Jurkat, Clone E6-1 (cell line): ENCODE measurements around the gene PDGFC.

ENCODE experiments used
- DNase-seq: peaks from one replicate; pipeline ENCODE4 v3.0.0-alpha.2; 2011; ENCODE audit warnings: low read depth, low spot score
- H3K4me3 ChIP-seq: 2 replicates; pipeline ENCODE4 v1.5.1; 2011; ENCODE audit warnings: mild to moderate bottlenecking, low read length, control low read depth, moderate library complexity

Gene PDGFC

DNA sequence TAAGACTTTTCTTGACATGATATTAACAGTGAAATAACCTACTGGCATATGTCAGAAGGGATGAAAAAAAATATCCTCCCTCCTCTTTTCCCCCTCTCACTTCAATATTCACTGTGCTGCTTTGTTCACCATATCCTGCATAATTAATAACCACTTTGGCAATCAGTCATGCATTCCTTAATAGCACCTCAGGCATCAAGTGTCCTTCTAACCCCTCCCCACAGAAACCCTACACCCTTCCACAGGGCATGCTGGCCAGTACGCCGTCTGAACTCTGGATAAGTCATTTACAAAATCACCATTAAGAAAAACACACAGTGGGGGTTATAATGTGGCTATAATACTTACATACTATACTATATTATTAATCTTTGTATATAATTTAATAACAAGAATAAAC lies 165.9 kb downstream of the PDGFC start:
- H3K4me3 ChIP-seq = no peak overlapping the region
- no peak for DNase-seq

DNA sequence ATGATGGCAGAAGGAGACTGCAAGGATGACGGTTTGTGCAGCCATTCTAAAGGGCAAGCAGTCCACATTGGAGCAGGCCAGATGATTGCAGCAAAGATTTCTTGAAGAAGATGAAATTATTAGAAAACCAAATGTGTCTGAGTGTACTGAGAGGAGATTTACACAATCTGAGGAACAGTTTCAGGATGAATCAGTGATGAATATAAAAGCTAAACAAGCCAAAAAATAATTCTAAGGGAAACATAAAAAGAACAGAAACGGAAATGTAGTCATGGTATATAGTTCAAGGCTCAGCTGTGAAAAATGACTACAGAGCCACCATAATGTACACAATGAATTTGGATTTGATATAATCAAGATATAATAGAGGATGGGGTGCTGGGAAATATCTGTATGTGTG lies 168.5 kb downstream of the PDGFC start:
- DNase-seq = no peak
- no peak overlapping the region for H3K4me3 ChIP-seq

DNA sequence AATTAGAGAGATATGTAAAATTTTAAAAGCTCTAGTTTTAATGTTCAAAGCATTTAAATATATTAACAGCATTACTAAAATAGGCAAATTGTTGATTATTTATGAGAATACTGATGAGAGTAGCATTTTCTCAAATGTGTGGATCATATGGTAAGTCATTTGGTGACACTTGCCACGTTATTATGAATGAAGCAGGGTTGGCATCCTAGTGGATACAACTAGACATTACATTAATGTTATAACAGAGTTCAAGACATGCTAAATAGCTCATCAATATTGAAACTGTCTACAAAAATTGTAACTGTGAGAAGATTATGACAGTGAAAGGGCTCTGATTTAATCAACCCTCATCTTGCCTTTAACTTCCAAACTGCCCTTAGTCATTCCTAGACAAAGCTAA lies 171.1 kb downstream of the PDGFC start:
- H3K4me3 ChIP-seq = no peak overlapping the region
- no peak for DNase-seq

DNA sequence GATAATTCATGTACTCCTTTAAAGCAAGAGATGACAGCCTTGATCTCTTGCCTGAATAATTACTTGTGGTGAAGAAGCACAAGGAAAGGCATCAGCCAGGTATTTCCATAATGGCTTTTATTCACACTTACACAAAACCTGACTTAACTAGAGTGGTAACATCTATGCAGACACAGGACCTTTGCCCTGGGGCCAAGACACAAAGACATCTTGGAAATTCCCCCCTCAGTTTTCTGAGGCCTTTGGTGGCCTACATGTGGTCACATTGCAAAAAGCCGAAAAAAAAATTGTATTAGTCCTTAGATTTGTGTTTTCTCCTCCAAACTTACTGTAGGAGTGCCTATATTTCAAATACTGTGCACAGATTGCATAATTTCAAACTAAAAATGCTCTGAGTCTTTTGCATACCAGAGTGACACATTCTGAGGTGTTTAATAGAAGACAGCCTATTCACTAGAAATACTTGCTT lies 172.4 kb downstream of the PDGFC start:
- no peak for DNase-seq
- H3K4me3 ChIP-seq = no peak overlapping the region

DNA sequence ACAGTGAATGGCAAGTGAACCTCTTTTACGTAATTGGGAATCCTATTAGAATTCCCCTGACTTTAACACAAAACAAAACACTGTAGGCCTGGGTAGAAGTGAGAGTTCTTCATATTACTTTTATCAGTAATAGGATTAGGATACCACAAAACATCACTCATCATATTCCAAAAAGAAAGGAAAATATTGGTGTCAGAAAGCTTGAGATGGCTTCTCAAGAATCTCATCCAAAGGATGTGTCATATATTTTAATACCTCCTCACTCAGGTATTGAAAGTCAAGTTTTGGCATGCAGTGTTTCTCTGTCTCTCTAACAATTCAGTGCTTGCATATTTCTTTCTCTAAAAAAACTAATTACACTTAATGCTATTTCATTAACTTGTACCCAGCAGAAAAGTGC lies 173.2 kb downstream of the PDGFC start:
- H3K4me3 ChIP-seq = no peak overlapping the region
- no peak for DNase-seq

DNA sequence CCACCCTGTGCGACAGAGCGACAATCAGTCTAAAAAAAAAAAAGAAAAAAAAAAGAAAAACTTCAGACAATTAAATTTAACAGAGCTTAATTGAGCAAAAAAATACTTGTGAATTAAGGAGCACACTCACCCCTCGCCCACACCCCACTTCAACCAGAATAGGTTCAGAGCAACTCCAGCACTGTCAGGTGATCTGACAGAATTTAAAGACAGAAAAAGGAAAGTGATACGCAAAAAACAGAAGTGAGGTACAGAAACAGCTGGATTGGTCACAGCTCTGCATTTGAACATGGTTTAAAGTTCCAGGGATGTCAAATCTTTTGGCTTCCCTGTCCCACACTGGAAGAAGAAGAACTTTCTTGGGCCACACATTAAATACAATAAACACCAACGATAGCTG lies 174.4 kb downstream of the PDGFC start:
- H3K4me3 ChIP-seq = no peak overlapping the region
- DNase-seq = no peak

DNA sequence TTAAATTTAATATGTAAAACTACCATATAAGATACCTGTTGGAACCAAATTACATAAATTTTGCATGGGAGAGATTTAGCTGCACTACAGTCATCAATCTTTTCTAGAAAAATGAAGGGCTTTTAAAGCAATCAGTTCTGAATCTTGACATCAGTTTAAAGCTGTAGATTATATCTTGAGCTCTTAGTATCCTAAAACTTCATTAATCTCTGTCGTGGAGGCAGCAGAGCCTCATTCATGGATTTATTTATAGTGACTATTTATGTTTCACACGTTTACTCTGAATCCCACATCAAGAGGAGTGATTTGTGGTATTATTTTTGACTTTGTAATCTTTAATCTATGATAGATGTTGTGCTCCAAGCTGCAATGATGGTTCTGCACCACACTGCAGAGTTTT lies 175.9 kb downstream of the PDGFC start:
- peak; percentile 25 for DNase-seq
- H3K4me3 ChIP-seq = no peak overlapping the region

DNA sequence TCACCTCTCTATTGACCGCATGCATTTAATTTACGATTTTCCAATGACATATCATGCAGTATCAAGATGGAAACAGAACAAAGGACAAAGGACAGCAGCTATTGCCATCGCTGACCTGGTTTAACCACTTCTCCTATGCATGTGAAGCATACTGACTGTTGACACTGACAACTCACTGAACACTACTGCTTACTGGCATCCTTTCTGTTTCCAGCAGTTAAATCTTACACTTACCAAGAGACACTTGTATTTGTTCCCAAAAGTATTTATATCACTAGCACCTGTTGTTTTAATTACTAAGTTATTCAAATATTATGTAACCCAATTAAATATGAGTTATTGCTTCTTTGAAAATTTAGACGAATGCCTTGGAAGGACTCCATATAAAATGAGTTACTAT lies 176.7 kb downstream of the PDGFC start:
- DNase-seq = no peak
- no peak overlapping the region for H3K4me3 ChIP-seq

DNA sequence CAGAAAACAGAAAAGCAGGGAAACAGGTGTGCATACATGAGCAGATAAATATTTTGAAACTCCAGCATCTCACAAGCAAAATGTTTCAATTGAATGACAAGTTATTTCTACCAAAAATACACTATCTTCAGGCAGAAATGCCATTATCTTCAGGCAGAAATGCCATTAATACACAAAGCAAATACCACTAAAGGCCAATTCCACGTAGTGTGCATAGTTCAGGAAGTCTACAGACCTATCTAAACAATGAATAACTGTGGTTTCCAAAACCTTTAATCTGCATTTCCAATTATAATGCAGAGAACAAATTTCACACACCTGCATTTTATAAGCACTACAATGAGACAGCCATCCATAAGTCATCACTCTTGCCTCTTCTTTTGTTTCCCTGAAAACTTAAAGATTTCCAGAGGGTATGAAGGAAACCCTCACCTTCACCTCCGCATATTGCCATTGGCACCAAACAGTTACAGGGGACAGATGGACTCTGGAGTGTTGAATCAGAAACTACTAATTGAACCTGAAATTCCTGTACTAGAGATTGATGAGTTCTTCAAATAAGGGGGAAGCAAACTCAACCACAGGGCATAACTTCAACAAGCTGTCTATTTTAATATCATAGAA lies 179.0 kb downstream of the PDGFC start:
- DNase-seq = no peak

DNA sequence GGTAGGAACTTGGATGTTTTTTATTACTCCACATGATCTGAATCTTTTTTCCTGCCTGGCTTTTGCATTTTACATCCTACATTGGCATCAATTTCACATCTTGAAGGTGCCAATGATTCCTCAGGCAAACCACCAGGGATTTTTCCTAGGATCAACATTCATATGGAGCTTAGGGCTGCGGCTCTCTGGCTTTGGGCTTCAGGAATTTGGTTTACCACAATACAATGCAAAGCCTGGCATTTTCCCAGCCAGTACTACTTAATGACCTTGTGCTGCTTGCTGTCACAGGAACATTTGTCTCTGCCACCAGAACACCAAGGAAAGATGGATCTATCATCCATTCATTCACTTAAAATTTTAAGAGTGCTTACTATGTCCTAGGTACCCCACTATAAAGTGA lies 180.7 kb downstream of the PDGFC start:
- H3K4me3 ChIP-seq = no peak overlapping the region
- DNase-seq = no peak

More for the DNA sequence above, 179.0 kb downstream of the PDGFC start:
- H3K4me3 ChIP-seq = no peak overlapping the region

DNA sequence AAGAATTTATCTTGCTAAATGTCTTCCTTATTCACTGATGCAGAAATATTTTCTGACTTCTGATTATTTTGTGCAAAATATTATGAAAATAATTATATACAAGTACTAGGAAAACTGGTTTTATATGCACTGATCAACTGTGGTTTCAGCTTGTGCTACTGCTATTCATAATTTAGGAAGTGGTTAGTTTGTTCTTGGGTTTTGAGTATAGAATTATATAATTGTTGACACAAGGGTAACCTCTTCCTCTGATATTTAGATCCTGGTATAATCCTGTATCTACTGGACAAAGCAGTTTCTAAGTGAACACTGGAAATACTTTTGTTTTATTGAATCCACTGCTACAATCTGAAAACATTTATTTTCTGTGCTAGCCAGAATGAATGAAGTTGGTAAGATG lies 182.8 kb downstream of the PDGFC start:
- DNase-seq = no peak
- H3K4me3 ChIP-seq = no peak overlapping the region

DNA sequence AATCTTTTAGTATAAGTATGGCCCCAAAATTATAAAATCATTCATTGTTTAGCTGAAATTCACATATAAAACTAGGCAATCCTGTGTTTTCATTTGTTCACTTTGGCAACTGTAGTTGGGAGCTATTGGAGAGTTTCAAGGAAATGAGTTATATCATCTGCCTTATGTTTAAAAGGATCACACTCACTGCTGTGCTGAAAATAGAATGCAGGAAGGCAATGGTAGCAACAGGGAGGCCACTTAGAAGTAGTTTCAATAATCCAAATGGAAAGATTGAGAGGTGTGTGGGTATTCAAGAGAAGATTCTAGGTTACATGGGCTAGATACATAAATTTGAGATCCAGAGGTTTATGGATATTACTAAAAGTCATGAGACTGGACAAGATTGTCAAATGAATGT lies 184.9 kb downstream of the PDGFC start:
- no peak for DNase-seq
- H3K4me3 ChIP-seq = no peak overlapping the region

DNA sequence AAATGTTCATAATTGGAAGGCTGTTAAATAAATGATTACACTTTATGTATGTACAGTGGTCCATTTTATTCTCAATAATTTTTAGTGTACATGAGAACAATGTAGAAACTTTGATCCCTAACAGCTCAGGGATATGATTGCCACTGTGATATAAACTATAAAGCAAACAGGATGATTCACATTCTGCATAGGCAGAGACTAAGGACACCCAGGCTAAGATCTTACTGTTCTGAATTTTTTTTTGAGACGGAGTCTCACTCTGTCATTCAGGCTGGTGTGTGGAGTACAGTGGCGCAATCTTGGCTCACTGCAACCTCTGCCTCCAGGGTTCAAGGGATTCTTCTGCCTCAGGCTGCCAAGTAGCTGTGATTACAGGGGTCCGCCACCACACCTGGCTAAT lies 186.6 kb downstream of the PDGFC start:
- DNase-seq = no peak
- H3K4me3 ChIP-seq = no peak overlapping the region

DNA sequence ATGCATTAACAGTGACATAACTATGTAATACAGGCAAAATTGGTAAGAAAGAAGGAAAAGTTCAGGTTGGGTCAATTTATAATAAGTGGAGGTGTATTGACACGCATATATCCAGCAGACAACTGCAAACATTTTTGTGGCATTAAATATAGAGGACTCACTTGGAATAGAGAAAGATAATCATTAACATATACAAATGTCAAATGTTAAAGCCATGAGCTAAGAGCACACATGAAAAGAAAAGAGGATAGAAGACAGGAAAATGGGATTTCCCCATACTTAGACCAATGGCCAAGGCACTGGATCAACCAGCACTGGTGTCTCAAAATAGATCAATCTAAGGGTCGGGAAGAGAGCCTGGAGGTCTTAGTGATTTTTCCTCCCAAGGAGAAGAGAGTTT lies 187.6 kb downstream of the PDGFC start:
- no peak for DNase-seq
- H3K4me3 ChIP-seq = no peak overlapping the region

DNA sequence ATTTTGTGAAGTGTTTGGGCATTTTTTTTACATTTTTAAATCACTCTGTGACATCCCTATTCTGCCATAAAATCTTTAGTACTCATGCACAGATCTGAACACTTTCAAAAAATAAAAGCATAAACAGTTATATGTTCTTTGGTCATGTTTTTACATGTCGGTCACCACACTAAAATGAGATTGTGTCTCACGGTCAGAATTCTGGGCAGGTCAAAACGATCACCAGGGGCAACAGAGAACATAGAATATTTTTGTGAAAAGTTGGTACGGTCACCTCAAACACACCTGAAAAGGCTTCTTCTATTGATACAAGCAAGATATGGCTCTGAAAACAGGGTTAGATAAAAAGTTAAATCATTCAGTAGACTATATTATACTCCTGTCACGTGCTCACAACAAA lies 189.1 kb downstream of the PDGFC start:
- DNase-seq = no peak
- no peak overlapping the region for H3K4me3 ChIP-seq

DNA sequence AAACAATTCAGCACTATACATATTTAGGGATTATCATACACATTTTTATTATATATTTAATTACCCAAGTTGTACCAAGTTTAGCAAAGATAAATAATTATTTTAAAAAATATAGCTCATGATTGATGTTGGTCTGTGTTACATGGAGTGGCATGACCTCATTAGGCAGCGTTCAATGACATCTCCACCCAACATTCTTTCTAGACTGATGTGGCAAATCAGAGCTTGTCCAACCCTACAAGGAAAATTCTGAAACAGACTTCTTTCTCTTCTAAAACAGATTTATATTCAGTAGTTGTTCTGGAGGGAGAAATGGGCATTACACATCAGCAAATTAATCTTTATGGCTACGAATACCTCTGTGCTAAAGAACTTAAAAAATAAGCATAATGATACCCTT lies 189.7 kb downstream of the PDGFC start:
- no peak for DNase-seq
- H3K4me3 ChIP-seq = no peak overlapping the region

DNA sequence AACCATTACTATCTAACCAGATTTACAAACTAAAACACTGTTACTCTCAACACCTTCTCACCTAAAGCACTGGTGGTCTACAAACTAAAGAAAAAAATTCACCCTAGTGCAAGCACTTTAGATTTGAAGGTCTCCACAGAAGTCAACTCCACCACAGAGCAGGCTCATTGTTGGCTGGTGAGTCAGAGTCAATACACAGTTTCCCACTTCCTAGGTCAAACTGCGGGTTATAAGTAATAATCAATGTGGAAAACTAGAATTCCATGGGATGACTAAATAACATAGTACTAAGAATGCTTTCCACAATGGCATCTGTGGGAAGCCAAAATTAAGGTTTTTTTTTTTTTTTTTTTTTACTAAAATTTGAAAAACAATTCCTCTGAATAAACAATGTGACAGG lies 191.8 kb downstream of the PDGFC start:
- DNase-seq = no peak
- no peak overlapping the region for H3K4me3 ChIP-seq

DNA sequence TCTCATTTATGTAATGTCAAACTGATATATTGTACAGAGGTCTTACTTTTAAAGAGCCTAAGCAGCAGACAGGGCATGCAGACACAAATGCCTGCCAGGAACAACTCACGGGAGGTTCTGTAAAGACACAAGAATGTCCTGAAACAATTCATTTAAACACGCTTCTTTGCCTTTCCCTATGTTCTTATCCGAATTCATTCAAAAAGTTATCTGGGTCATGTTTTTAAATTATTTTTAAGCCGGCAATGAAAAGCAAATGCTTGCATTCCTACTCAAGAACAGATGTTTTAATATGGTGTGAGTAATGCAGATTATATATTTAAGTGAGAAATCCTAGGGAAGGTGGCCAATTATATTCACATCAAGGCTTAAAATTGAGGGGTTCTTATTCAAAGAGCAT lies 192.6 kb downstream of the PDGFC start:
- H3K4me3 ChIP-seq = no peak overlapping the region
- no peak for DNase-seq

DNA sequence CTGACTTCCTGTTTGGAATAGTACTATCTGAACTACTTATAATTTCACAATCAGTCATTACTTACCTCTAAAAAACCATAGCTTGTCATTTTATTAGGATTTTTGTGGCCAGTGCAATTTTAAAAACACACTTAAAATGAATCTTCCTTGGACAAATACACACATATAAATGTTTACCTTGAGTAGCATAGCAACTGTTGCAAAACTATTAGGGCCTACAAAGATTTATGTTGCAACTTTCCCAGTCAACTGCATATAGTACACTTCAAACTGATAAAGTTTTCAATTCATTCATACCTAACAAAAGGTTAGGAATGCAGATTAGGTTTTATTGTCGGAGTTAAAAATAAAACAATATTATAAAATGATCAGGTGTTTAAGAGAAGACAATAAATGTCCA lies 193.0 kb downstream of the PDGFC start:
- no peak overlapping the region for H3K4me3 ChIP-seq

DNA sequence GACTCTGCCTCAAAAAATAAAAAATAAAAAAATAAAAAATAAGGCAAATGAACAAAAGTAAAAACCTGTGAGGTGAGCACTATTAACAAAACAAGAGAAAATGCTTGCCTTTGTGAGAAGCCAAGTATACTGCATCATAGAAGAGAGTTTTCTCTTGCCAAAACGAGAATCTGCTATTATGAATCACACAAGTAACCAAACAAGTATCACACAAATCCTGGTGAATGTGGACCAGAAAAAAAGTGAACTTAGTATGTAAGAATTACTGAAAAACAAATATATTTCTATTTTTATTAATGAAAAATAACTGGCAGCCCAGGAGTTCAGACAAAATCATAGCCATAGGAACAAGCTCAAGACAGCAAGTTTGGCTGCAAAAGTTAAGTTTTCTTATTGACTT lies 193.5 kb downstream of the PDGFC start:
- DNase-seq = no peak

More for the DNA sequence above, 193.0 kb downstream of the PDGFC start:
- no peak for DNase-seq

DNA sequence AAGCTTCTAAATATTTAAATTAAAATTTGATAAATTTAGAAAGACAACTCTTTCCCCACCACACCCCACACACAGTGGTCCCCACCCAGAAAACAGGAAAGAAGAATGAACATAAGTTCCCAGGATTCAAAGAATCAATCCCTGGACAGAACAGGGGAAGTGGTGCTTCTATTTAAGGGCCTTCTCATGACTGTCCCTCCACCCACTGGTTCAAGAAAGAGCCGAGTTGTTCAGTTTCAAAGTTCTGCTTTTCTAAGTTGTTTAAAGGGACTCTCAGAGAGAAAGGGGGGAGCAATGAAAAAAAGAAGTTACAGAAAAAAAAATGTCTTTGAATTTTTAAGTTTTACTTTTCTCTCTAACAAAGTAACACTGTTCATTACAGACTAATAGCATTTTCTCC lies 195.8 kb downstream of the PDGFC start:
- DNase-seq = no peak

More for the DNA sequence above, 193.5 kb downstream of the PDGFC start:
- no peak overlapping the region for H3K4me3 ChIP-seq

DNA sequence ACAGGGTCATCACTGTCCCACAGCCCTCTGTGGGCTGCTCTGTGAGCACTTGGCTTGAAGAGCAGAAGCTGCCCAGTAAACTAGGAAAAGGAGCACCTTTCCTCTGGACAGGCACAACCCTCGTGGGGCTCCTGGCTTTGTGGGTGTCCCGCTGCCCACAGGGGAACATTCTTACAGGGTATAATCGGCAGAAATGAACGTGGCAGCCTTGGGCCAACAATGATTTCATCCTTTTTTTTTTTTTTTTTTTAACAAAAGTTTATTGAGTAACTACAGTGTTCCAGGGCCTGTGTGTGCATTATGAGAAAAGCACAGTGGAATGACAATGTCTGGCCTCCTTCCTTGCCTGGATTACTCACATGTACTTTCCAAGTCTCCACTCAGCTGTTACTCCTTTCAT lies 197.2 kb downstream of the PDGFC start:
- H3K4me3 ChIP-seq = no peak overlapping the region
- no peak for DNase-seq

More for the DNA sequence above, 195.8 kb downstream of the PDGFC start:
- no peak overlapping the region for H3K4me3 ChIP-seq
